Activated naive CD4-positive, alpha-beta T cell treated with Interleukin-2 at 50 U/mL for 16 hours (primary cell): ENCODE results near the gene F3.

Experiments
- DNase-seq: peaks from one replicate; pipeline ENCODE4 v3.0.0-alpha.2; 2020

Gene F3

GRCh38 chr1:94526152-94526980 is 15.2 kb downstream of the F3 start:
- DNase-seq, result no peak

GRCh38 chr1:94524531-94524930 is 17.0 kb downstream of the F3 start:
- no peak for DNase-seq

- no peak for DNase-seq
These were observed 19.3 kb downstream of the F3 start for GRCh38 chr1:94522304-94522703.

- DNase-seq, result no peak
These were observed 22.2 kb downstream of the F3 start for GRCh38 chr1:94519351-94519750.

- DNase-seq, result no peak
These were observed 26.1 kb downstream of the F3 start for GRCh38 chr1:94515296-94515947.

GRCh38 chr1:94514095-94514727 is 27.3 kb downstream of the F3 start:
- no peak for DNase-seq

- no peak for DNase-seq
These were observed 28.7 kb downstream of the F3 start for GRCh38 chr1:94512816-94513215.

GRCh38 chr1:94504601-94505000 is 37.0 kb downstream of the F3 start:
- no peak for DNase-seq

GRCh38 chr1:94503153-94503552 is 38.4 kb downstream of the F3 start:
- DNase-seq, result no peak

GRCh38 chr1:94501935-94502334 is 39.6 kb downstream of the F3 start:
- no peak for DNase-seq

- no peak for DNase-seq
These were observed 40.1 kb downstream of the F3 start for GRCh38 chr1:94501426-94501825.

- DNase-seq, result no peak
These were observed 45.3 kb downstream of the F3 start for GRCh38 chr1:94496076-94496755.

GRCh38 chr1:94490556-94490955 is 51.0 kb downstream of the F3 start:
- no peak for DNase-seq

- no peak for DNase-seq
These were observed 54.6 kb downstream of the F3 start for GRCh38 chr1:94486990-94487389.

GRCh38 chr1:94481473-94481933 is 60.1 kb downstream of the F3 start:
- DNase-seq, result peak; percentile 15

- DNase-seq, result no peak
These were observed 61.9 kb downstream of the F3 start for GRCh38 chr1:94479682-94480081.
